ENCODE results near the gene NEIL1.

NEIL1 gene

DNA sequence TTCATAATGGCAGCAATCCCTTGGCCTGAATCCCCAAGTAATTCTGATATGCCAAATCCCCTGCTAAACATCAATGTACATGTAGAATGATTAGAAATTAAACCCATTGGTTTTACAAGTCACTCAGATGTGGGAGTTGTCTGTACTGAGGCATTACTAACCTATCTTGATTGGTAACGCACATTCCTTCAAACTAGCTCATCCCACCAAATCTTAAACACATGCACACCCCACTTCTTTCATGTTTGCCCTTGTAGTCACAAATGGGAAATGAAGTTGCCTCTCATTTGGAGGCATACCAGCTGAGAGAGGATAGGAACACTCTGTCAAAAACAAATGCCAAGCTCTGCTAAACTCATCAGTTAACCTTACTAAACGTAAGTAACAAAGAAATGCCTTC lies 50.7 kb downstream of the NEIL1 start:
- DNase-seq = no peak

DNA sequence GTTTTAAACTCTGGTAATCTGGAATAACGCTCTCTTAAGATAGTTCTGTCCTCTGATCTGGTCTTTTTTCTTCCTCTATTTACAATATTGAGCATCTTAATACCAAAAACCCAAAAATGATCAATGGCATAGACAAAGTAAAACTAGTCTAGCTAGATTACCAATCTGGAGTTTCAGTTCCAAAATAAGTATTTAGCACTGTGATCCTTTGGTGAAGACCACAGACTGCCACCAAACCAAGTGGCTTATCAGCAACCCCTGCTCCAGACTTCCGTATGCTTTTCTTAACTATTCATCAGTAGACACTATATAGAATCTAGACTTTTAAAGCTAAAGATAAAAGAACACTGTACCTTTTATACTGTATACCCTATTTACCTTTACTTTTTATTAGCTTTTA lies 57.1 kb downstream of the NEIL1 start:
- DNase-seq = no peak
